Activated CD4-positive, alpha-beta memory T cell treated with anti-CD3 and anti-CD28 coated beads for 36 hours (primary cell): ENCODE measurements around the gene KIAA1614. TPM values are rescaled to one million over a fixed set of nuclear protein-coding genes. Genes with fewer than 3 reads are reported as not detected.

Source experiments
- CTCF ChIA-PET: fragments of 350-600 bp; sonication (Branson Sonifier 250); formaldehyde crosslinking; loops from one replicate; lab custom pipeline; 2021; ENCODE audit warnings: antibody characterized with exemption, inconsistent platforms; lab: Charles Lee
- POLR2A ChIA-PET: fragments of 350-600 bp; sonication (Branson Sonifier 250); formaldehyde crosslinking; loops from one replicate; lab custom pipeline; 2021; ENCODE audit warnings: antibody characterized with exemption; lab: Charles Lee
- DNase-seq: peaks from one replicate; pipeline ENCODE4 v3.0.0-alpha.2; 2020
- H3K27ac Mint-ChIP-seq: one replicate; pipeline ENCODE4 v1.8.0; 2021; ENCODE audit warnings: mixed read lengths
- H3K27me3 Mint-ChIP-seq: one replicate; pipeline ENCODE4 v1.8.0; 2021; ENCODE audit warnings: mixed read lengths
- H3K36me3 Mint-ChIP-seq: one replicate; pipeline ENCODE4 v1.8.0; 2021; ENCODE audit warnings: mixed read lengths
- H3K4me1 Mint-ChIP-seq: one replicate; pipeline ENCODE4 v1.8.0; 2021; ENCODE audit warnings: low read depth, mixed read lengths
- H3K4me3 Mint-ChIP-seq: one replicate; pipeline ENCODE4 v1.8.0; 2021; ENCODE audit warnings: mild to moderate bottlenecking, mixed read lengths
- H3K9me3 Mint-ChIP-seq: one replicate; pipeline ENCODE4 v1.8.0; 2021; ENCODE audit warnings: mixed read lengths
- intact Hi-C: fragments of 100-400 bp; cut with micrococcal nuclease; formaldehyde crosslinking; loops from one replicate; pipeline ENCODE4 v1.15.1; 2023
- total RNA-seq, 2 experiments: library from RNA; stranded (reverse); gene quantifications; one replicate each; pipeline ENCODE4 v1.2.3, GENCODE V29; 2021

The KIAA1614 gene
- total RNA-seq, 2 experiments from 2014 or later, result not detected

DNA sequence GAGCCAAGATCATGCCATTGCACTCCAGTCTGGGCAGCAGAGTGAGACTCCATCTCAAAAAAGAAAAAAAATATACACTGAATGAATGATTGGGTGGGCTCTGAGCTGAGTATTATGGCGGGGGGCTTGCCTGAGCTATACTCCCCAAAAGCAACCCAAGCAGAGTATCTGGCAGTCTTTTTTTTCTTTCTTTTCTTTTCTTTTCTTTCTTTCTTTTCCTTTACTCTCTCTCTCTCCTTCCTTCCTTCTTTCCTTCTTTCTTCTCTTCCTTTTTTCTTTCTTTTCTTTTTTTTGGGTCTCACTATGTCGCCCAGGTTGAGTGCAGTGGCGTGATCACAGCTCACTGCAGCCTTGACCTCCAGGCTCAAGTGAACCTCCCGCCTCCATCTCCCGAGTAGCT, 27.7 kb downstream of the KIAA1614 start:
- POLR2A ChIA-PET, result no interaction called here
- no peaks in the 10 kb centered on the region for H3K36me3 Mint-ChIP-seq
- intact Hi-C loops, result no loop called here
- no peaks in the 10 kb centered on the region for H3K4me1 Mint-ChIP-seq
- H3K9me3 Mint-ChIP-seq, result no peaks in the 10 kb centered on the region
- no peak overlapping the region for H3K4me3 Mint-ChIP-seq
- DNase-seq, result no peak
- no peaks in the 10 kb centered on the region for H3K27me3 Mint-ChIP-seq
- H3K27ac Mint-ChIP-seq, result no peak overlapping the region
- CTCF ChIA-PET, result interaction anchor here (0.7 kb wide), 1 partner anchor 59 kb away, joined by 3 read pairs; no protein-coding TSS in a partner anchor

DNA sequence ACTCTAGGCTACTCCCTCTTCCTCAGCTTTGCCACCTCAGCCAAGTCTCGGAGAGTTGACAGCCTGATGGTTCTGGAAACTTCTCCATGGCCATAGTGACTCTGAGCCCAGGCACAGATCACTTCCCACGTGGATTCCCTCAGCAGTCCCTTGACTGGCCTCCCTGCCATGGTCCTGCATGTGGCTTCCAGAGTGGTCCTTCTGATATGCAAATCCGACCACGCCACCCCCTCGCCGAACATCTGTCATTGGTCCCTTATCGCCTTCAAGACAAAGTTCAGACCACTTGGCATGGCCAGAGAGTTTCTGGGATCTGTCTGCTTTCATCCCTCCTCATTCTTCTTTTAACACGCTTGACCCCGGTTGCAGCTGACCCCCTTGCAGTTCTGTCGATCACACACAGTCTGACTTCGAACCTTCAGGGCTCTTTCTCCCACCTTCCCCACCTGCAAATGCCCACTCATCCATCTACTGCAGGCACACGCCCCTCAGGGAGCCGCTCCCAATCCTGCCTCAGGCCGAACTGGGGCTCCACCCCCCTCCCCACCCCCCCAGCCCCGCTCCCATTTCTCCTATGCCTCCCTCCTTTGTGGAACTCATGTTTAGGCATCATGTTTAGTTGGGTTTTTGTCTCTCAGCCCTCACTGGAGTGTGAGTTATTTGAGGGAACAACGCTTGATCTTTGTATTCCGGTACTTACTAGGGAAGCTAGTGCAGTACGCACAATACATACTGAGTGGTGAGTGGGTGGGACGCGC, 29.0 kb downstream of the KIAA1614 start:
- H3K36me3 Mint-ChIP-seq, result peaks cover 6% of the 10 kb centered on the region
- H3K9me3 Mint-ChIP-seq, result peaks cover 7% of the 10 kb centered on the region
- no peaks in the 10 kb centered on the region for H3K4me1 Mint-ChIP-seq
- no peak overlapping the region for H3K27ac Mint-ChIP-seq
- H3K4me3 Mint-ChIP-seq, result no peak overlapping the region
- CTCF ChIA-PET, result no interaction called here
- no peak for DNase-seq
- intact Hi-C loops, result no loop called here
- no peaks in the 10 kb centered on the region for H3K27me3 Mint-ChIP-seq
- POLR2A ChIA-PET, result no interaction called here

DNA sequence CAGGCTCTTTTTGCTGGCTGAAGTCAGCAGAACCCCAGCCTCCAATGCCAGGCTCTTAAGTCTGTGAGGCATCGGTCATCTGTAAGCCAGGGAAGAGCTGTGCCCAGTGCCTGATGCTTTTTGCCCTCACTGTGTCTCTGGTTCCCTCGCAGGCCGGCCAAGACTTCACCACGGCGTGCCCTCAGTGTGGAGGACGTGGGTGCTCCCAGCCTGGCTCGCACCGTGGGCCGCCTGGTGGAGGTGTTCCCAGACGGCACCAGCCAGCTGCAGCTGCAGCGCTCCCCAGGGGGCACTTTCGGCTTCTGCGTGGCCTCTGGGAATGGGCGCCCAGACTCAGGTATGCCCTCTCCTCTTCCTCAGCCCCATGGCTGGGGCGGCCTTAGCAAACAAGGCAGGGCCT, 32.5 kb downstream of the KIAA1614 start:
- Mint-ChIP-seq H3K27me3 (no peaks in the 10 kb centered on the region), H3K27ac (no peak overlapping the region), H3K4me1 (peaks cover 7% of the 10 kb centered on the region), H3K9me3 (peaks cover 25% of the 10 kb centered on the region), H3K36me3 (peaks cover 32% of the 10 kb centered on the region), H3K4me3 (no peak overlapping the region)
- POLR2A ChIA-PET, result no interaction called here
- intact Hi-C loops, result no loop called here
- no peak for DNase-seq
- CTCF ChIA-PET, result no interaction called here

DNA sequence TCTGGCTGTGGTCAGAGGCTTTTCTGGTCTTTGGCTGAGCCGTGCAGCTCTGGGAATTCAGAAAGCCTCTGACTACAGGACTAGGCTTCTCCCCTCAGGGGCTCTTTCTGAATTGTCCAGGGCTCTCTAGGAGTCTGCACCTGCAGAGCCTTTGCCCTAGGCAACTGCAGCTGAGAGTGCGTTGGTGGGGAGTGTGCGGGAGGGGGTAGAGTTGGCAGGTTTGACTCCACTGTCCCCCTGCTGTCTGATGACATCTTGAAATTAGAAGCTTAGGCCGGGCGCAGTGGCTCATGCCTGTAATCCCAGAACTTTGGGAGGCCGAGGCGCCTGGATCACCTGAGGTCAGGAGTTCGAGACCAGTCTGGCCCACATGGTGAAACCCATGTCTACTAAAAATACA, 32.9 kb downstream of the KIAA1614 start:
- no peak overlapping the region for H3K4me3 Mint-ChIP-seq
- peaks cover 25% of the 10 kb centered on the region for H3K9me3 Mint-ChIP-seq
- intact Hi-C loops, result no loop called here
- DNase-seq, result no peak
- H3K27ac Mint-ChIP-seq, result no peak overlapping the region
- no peaks in the 10 kb centered on the region for H3K27me3 Mint-ChIP-seq
- ChIA-PET CTCF (no interaction called here), POLR2A (no interaction called here)
- peaks cover 33% of the 10 kb centered on the region for H3K36me3 Mint-ChIP-seq
- peaks cover 7% of the 10 kb centered on the region for H3K4me1 Mint-ChIP-seq

DNA sequence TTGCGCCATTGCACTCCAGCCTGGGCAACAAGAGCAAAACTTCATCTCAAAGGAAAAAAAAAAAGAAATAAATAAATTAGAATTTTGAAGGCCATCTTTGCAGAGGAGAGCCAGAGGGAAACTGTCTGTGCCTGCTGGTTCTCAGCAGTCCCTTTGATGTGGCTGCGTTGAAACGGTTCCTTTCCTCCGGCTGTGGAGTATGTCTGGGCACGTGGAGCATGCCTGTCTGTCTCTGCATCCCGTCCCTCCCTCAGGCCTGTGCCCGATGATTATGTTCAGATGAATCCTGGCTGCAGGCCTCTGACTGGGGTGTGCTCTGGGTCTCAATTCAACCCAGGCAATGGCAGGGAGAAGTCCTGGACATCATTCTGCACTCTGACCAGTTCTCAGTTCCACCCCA, 33.4 kb downstream of the KIAA1614 start:
- no peak for DNase-seq
- POLR2A ChIA-PET, result no interaction called here
- Mint-ChIP-seq H3K36me3 (peaks cover 36% of the 10 kb centered on the region), H3K9me3 (peaks cover 25% of the 10 kb centered on the region), H3K4me1 (peaks cover 7% of the 10 kb centered on the region), H3K27ac (no peak overlapping the region), H3K4me3 (no peak overlapping the region), H3K27me3 (no peaks in the 10 kb centered on the region)
- CTCF ChIA-PET, result no interaction called here
- intact Hi-C loops, result no loop called here

DNA sequence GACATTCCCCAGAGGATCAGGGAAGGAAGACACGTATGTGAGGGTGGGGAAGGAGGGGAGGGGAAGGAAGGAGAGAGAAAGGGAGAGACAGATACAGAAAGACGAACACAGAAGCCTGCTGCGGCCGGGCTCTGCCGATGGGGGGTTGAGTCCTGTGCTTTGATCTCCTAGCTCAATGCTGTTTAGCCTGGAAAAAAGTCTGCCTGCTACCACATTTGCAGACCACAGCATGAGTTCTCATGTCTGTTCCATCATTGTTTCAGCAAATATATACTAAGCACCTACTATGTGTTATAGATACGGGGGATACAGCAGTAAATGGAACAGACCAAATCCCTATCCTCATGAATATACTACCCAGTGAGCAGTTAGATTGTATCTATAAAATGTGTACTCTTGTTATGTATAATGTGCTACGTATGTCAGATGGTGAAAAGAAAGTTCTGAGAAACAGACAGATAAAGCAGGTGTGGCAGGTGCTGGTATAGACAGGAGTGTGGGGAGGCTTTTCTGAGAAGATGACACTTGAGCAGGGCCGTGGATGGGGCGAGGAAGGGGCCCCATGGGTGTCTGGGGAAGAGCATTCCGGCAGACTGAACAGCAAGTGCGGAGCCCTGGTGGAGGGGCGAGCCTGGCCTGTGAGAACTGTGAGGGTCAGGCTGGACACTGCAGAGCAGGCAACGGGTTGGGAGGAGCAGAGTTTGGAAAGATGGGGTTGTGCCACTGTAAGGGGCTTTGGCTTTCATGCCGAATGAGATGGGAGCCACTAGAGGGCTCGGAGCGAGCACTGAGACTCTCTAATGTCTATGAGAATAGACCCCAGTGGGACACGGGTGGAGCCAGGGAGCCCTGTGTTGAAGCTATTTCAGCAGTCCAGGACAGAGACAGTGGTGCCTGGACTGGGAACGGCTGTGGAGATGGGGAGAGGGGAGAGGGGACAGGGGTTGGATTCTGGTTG, 34.1 kb downstream of the KIAA1614 start:
- ChIA-PET CTCF (no interaction called here), POLR2A (no interaction called here)
- intact Hi-C loops, result no loop called here
- Mint-ChIP-seq H3K27ac (no peak overlapping the region), H3K9me3 (peaks cover 25% of the 10 kb centered on the region), H3K4me3 (no peak overlapping the region), H3K36me3 (peaks cover 36% of the 10 kb centered on the region), H3K27me3 (no peaks in the 10 kb centered on the region), H3K4me1 (peaks cover 7% of the 10 kb centered on the region)
- no peak for DNase-seq

DNA sequence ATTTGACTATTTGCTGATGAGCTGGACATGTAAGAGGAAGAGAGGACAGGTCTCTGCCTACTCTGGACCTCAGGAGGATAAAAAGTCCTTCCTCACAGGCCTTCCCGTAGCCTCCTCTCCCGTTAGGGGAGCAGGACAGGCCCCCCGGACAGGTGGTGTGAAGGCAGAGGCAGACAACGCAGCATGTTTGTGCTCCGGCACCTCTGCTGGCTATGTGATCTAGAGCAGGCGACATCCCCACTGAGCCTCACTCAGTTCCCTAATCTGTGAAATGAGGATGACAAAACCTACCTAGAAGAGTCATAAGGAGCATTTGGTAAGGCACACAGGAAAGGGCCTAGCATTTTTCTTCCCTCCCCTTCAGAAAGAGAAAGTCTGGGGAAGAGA, 34.8 kb downstream of the KIAA1614 start:
- CTCF ChIA-PET, result no interaction called here

DNA sequence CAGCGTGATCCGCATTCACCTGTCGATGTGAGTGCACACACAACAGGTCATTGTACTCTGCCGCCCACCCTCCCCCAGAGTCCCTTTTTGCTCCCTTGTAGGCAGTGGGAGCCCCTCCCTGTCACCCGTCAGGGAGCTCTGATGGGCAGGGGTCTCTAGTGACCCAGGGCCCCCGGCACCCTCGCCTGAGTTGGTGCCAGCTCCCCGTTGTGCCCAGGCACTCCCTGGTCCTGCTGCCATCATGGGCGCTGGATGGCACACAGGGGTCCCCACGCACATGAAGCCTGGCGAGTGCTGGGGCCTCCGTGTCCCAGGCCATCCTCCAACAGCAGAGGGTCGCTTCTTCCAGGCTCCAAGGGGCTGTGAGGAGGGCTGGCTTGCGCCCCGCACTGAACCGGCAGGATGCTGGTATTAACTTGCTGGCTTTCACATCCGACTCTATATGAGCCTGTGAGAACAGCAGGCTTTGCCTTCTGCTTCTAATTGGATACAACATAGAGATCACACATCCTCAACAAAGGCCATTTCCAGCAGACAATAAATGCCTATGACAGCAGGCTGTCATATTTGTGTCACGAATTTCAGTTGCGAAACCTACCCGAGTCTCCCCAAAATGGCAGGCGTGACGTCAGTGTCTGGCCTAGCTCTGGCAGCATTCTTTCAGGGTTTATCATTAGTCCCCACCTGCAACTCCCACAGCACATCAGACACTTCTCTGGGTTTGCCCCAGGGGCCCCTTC, 35.4 kb downstream of the KIAA1614 start:
- Mint-ChIP-seq H3K4me1 (peaks cover 7% of the 10 kb centered on the region), H3K36me3 (peaks cover 36% of the 10 kb centered on the region), H3K4me3 (no peak overlapping the region), H3K9me3 (peaks cover 25% of the 10 kb centered on the region), H3K27me3 (no peaks in the 10 kb centered on the region), H3K27ac (no peak overlapping the region)
- intact Hi-C loops, result no loop called here
- DNase-seq, result no peak
- ChIA-PET CTCF (no interaction called here), POLR2A (no interaction called here)

More for the DNA sequence above, 34.8 kb downstream of the KIAA1614 start:
- DNase-seq, result no peak
- POLR2A ChIA-PET, result no interaction called here
- no peaks in the 10 kb centered on the region for H3K27me3 Mint-ChIP-seq
- peaks cover 36% of the 10 kb centered on the region for H3K36me3 Mint-ChIP-seq
- H3K4me1 Mint-ChIP-seq, result peaks cover 7% of the 10 kb centered on the region
- intact Hi-C loops, result no loop called here
- H3K9me3 Mint-ChIP-seq, result peaks cover 25% of the 10 kb centered on the region
- no peak overlapping the region for H3K27ac Mint-ChIP-seq
- H3K4me3 Mint-ChIP-seq, result no peak overlapping the region

DNA sequence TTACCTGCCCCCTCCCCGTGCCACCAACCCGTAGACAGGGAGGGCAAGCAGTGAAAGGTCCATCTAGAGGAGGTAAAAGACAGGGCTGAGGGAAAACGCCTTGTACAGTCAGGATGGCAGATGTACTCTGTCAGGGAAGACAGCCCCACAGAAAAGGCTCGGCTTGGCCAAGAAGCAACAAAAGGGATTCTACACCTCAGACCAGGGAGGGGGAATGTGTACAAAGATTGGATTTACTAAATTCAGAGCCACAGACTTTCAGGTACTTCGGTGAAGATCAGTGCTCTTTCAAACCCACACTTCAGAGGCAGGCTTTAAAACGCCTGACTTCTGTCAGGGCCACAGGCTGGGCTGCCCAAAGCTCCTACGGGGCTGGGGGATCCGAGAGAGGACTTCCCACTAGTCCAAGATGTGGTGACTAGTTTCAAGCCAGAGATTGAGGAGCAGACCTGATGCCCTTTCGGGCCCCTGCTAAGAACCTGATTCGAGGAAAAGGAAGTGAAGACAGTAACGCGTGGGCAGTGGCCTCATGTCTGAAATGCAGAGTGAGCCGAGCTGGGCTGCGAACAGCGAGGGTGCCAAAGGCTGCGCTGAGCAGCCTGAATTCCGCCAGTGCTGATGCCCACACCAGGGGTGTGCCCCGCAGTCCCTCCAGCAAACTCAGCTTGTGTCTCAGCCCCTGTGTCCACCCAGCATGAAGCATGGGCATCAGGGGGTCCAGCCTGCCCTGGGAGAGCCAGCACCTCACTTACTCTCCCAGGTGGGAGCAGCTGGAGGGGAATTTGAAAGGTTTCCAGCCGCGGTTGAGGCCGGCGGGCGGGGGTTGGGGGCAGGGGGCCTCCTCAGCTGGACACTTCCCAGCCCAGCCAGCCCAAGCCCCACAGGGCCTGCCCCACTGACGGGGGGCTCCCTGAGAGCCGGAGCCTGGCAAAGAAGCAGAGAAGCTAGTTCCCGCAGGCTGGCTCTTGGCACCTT, 36.2 kb downstream of the KIAA1614 start:
- Mint-ChIP-seq H3K27ac (no peak overlapping the region), H3K9me3 (peaks cover 25% of the 10 kb centered on the region), H3K27me3 (no peaks in the 10 kb centered on the region), H3K36me3 (peaks cover 36% of the 10 kb centered on the region), H3K4me1 (peaks cover 10% of the 10 kb centered on the region), H3K4me3 (no peak overlapping the region)
- intact Hi-C loops, result no loop called here
- no peak for DNase-seq
- ChIA-PET POLR2A (no interaction called here), CTCF (interaction anchor here (0.6 kb wide), 1 partner anchor 27 kb away, joined by 3 read pairs; no protein-coding TSS in a partner anchor)

DNA sequence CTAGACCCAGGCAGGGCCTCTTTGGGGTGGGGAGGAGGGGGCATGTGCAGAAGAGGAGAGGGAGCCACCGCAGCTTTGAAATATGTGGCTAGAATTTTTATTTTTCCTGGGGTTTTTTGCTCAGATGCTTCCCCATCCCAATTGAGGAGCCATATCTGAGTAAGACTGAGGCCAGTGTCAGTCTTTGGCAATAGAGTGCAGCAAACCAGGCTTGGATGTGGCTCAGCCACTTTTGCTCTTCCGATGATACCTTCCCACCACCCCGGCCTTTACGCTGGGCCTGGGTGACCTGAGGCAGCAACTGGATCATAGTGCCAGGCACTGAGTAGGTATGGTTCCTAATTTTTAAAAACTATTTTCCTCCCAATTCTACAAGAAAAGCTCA, 36.9 kb downstream of the KIAA1614 start:
- H3K36me3 Mint-ChIP-seq, result peaks cover 36% of the 10 kb centered on the region
- no peak for DNase-seq
- intact Hi-C loops, result no loop called here
- peaks cover 25% of the 10 kb centered on the region for H3K9me3 Mint-ChIP-seq
- H3K27ac Mint-ChIP-seq, result no peak overlapping the region
- no peak overlapping the region for H3K4me3 Mint-ChIP-seq
- CTCF ChIA-PET, result interaction anchor here (0.6 kb wide), 1 partner anchor 26 kb away, joined by 3 read pairs; no protein-coding TSS in a partner anchor
- POLR2A ChIA-PET, result no interaction called here
- H3K27me3 Mint-ChIP-seq, result no peaks in the 10 kb centered on the region
- peaks cover 14% of the 10 kb centered on the region for H3K4me1 Mint-ChIP-seq

DNA sequence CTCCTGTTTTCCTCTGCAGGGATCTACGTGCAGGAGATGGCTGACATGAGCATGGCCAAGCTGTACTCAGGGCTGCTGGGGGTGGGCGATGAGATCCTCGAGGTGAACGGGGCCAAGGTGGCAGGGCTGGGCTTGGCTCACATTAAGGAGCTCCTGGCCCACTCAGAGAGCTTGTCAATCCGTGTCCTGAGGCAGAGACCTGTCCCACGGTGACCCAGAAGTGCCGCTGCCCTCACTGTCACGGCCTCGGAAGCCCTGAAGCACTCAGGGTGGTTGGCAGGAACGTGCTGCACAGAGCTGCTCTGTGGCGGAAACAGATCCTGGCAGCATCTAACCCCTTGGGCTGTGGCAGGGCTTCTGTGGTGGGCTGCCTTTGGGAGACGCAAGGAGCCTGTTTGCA, 37.6 kb downstream of the KIAA1614 start:
- CTCF ChIA-PET, result no interaction called here
- H3K4me1 Mint-ChIP-seq, result peaks cover 15% of the 10 kb centered on the region
- no peak overlapping the region for H3K27ac Mint-ChIP-seq
- peaks cover 36% of the 10 kb centered on the region for H3K36me3 Mint-ChIP-seq
- DNase-seq, result no peak
- intact Hi-C loops, result no loop called here
- no peaks in the 10 kb centered on the region for H3K27me3 Mint-ChIP-seq
- POLR2A ChIA-PET, result no interaction called here
- H3K9me3 Mint-ChIP-seq, result peaks cover 25% of the 10 kb centered on the region
- H3K4me3 Mint-ChIP-seq, result no peak overlapping the region
